OCI-LY1 (cell line): ENCODE data around the gene PMEPA1.

Experiments used
- H2AFZ ChIP-seq: fragments of 200-600 bp; sonication (generic), shearing (Covaris generic); 2 replicates; pipeline ENCODE4 v1.6.0; 2014; ENCODE audit warnings: antibody characterized with exemption, mild to moderate bottlenecking, low read length
- H3F3A ChIP-seq: fragments of 200-600 bp; sonication (generic), shearing (Covaris generic); 2 replicates; pipeline ENCODE4 v1.6.0; 2014; ENCODE audit warnings: mild to moderate bottlenecking, antibody characterized with exemption, low read length, moderate library complexity; ENCODE audit not compliant: insufficient read depth
- H3K27ac ChIP-seq: fragments of 200-600 bp; sonication (generic); 2 replicates; pipeline ENCODE4 v1.5.1; 2014; ENCODE audit warnings: low read length, mixed run types, mild to moderate bottlenecking, low read depth; ENCODE audit not compliant: poor library complexity, severe bottlenecking
- H3K27me3 ChIP-seq: fragments of 200-600 bp; sonication (generic); 2 replicates; pipeline ENCODE4 v1.6.0; 2014; ENCODE audit warnings: antibody characterized with exemption, mild to moderate bottlenecking, low read length, moderate library complexity; ENCODE audit not compliant: insufficient read depth
- H3K36me3 ChIP-seq: fragments of 200-600 bp; sonication (generic); 2 replicates; pipeline ENCODE4 v1.6.1; 2014; ENCODE audit warnings: mild to moderate bottlenecking, antibody characterized with exemption, low read length, moderate library complexity, mixed read lengths; ENCODE audit not compliant: insufficient read depth
- H3K4me1 ChIP-seq: fragments of 200-600 bp; sonication (generic); 2 replicates; pipeline ENCODE4 v1.5.1; 2014; ENCODE audit warnings: mild to moderate bottlenecking, low read length, moderate library complexity; ENCODE audit not compliant: insufficient read depth, severe bottlenecking
- H3K4me2 ChIP-seq: fragments of 200-600 bp; sonication (generic), shearing (Covaris generic); 2 replicates; pipeline ENCODE4 v1.6.1; 2014; ENCODE audit warnings: low read length
- H3K4me3 ChIP-seq: fragments of 200-600 bp; sonication (generic); 2 replicates; pipeline ENCODE4 v1.5.1; 2014; ENCODE audit warnings: low read length, low read depth, mild to moderate bottlenecking, mixed read lengths; ENCODE audit not compliant: poor library complexity, severe bottlenecking
- H3K79me2 ChIP-seq: fragments of 200-600 bp; shearing (Covaris generic); 2 replicates; pipeline ENCODE4 v1.6.1; 2016; ENCODE audit warnings: mixed run types, low read length, mixed read lengths; ENCODE audit not compliant: insufficient read depth
- H3K9ac ChIP-seq: fragments of 200-600 bp; sonication (generic), shearing (Covaris generic); 2 replicates; pipeline ENCODE4 v1.6.1; 2014; ENCODE audit warnings: mild to moderate bottlenecking, low read length, mixed read lengths
- H3K9me2 ChIP-seq: fragments of 200-600 bp; sonication (generic), shearing (Covaris generic); 2 replicates; pipeline ENCODE4 v1.6.1; 2014; ENCODE audit warnings: low read depth, mild to moderate bottlenecking, low read length, mixed read lengths
- H3K9me3 ChIP-seq: fragments of 200-600 bp; shearing (Covaris generic); 2 replicates; pipeline ENCODE4 v1.6.1; 2014; ENCODE audit warnings: low read length, mixed read lengths
- H4K20me1 ChIP-seq: fragments of 200-600 bp; sonication (generic), shearing (Covaris generic); 2 replicates; pipeline ENCODE4 v1.6.0; 2016; ENCODE audit warnings: mild to moderate bottlenecking, low read length; ENCODE audit not compliant: insufficient read depth
- EZH2 ChIP-seq: fragments of 200-600 bp; sonication (generic), shearing (Covaris generic); IDR thresholded peaks from 2 replicates; pipeline ENCODE4 v1.8.0; 2017; ENCODE audit warnings: borderline replicate concordance, mixed run types, mild to moderate bottlenecking, antibody characterized with exemption, low read length, moderate library complexity, mixed read lengths
- TF ChIP-seq, protein P1 (sequence below): fragments of 200-600 bp; sonication (generic), shearing (Covaris generic); IDR thresholded peaks from 2 replicates; pipeline ENCODE4 v1.5.1; 2017; ENCODE audit warnings: mild to moderate bottlenecking, antibody characterized with exemption, low read length, moderate library complexity, mixed read lengths

Gene PMEPA1

DNA sequence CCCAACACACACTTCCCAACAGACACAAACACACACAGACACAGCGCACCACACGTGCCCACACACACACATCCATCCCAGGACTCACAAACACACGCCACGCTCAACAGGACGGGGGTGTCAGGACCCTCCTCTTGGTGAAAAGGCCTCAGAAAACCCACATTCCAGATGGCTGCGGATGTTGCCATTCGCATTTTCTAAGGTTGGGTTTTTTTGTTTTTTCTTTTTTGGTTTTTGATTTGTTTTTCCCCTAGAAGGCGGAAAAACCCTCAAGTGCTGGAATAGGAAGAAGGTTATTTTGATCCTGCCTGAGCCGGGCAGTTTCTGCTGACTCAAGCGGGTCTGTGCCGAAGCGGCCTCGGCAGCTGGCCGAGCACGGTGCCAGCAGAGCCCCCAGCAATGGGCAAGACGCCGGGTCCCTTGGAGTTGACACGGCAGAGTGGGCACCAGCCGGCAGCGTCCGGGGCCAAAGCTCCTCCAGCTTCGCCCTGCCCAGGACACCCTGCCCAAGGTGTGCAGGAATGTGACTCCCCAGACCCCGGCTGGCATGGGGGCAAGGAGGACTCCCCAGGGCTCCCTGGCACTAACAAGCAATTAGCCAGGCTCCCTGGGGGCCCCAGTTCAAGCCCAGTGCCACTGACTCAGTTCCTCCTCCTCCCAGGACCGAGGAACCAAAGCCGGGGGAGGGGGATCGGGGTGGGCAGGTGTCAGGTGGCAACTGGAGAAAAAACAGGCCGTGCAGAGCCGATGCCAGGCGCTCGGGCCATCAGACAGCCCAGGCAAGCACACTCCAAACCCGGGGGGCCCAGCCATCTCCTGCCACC, 48.7 kb downstream of the PMEPA1 start:
- Histone ChIP-seq H3K27ac (no peak overlapping the region), H3K9me3 (no peaks in the 10 kb centered on the region), H3K27me3 (peaks cover 17% of the 10 kb centered on the region), H3K36me3 (no peaks in the 10 kb centered on the region), H3K4me3 (no peak overlapping the region), H3K9ac (no peak overlapping the region), H3F3A (no peaks in the 10 kb centered on the region), H3K4me1 (no peaks in the 10 kb centered on the region), H3K9me2 (no peaks in the 10 kb centered on the region), H2AFZ (no peak overlapping the region), H3K4me2 (no peak overlapping the region), H4K20me1 (no peaks in the 10 kb centered on the region), H3K79me2 (no peaks in the 10 kb centered on the region)
- TF ChIP-seq EZH2 = no peak
- TF ChIP-seq, protein P1, sequence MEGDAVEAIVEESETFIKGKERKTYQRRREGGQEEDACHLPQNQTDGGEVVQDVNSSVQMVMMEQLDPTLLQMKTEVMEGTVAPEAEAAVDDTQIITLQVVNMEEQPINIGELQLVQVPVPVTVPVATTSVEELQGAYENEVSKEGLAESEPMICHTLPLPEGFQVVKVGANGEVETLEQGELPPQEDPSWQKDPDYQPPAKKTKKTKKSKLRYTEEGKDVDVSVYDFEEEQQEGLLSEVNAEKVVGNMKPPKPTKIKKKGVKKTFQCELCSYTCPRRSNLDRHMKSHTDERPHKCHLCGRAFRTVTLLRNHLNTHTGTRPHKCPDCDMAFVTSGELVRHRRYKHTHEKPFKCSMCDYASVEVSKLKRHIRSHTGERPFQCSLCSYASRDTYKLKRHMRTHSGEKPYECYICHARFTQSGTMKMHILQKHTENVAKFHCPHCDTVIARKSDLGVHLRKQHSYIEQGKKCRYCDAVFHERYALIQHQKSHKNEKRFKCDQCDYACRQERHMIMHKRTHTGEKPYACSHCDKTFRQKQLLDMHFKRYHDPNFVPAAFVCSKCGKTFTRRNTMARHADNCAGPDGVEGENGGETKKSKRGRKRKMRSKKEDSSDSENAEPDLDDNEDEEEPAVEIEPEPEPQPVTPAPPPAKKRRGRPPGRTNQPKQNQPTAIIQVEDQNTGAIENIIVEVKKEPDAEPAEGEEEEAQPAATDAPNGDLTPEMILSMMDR = no peak

DNA sequence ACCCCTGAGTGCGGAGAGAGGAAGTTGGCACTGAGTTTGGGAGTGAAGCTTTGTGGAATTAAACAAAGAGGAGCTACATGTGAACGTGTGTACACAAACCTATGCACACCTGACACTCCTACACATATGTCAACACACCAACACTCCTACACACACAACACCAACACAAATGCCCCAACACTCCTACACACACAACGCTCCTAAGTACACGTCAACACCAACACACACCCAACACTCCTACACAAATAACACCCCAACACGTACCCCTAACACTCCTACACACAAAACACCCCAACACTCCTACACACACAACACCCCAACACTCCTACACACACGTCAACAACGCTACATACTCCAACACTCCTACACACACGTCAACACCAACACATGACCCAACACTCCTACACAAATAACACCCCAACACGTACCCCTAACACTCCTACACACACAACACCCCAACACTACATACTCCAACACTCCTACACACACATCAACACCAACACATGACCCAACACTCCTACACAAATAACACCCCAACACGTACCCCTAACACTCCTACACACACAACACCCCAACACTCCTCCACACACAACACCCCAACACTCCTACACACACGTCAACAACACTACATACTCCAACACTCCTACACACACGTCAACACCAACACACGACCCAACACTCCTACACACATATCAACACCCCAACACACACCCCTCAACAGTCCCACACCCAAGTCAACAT, 49.5 kb downstream of the PMEPA1 start:
- Histone ChIP-seq H3K9me3 (no peaks in the 10 kb centered on the region), H3K27me3 (peaks cover 20% of the 10 kb centered on the region), H3F3A (no peaks in the 10 kb centered on the region), H3K4me2 (no peak overlapping the region), H3K4me3 (no peak overlapping the region), H3K36me3 (no peaks in the 10 kb centered on the region), H3K27ac (no peak overlapping the region), H3K4me1 (no peaks in the 10 kb centered on the region), H3K79me2 (no peaks in the 10 kb centered on the region), H3K9me2 (no peaks in the 10 kb centered on the region), H2AFZ (no peak overlapping the region), H3K9ac (no peak overlapping the region), H4K20me1 (no peaks in the 10 kb centered on the region)
- no peak for TF ChIP-seq EZH2
- TF ChIP-seq, protein P1 = no peak

DNA sequence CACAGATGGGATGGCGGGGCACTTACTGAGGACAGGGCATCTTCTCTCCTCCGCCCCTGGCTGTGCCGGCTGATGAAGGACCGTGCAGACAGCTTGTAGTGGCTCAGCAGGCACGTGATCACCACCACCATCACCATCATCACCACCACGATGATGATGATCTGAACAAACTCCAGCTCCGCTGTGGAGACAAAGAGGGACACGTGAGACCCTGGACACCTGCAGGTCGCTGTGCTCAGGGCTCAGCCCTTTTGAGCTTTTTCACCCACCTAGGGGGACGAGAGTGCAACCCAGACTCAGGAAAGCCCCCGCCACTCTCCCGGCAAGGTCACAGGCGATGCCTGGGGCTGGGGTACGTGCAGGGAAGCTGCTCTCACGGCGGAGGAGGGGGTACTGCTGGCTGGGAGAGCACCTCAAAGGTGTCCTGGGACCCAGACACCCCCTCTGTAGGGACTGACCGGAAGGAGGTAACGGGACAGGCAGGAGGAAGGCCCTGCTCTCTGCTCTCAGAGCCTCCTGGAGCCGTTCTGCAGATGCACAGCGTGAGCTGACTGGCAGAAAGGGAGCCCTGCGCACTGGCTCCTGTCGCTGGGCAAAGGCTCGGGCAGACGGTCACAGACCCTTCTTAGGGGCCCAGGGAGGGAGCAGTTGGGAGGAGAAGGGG, 50.2 kb downstream of the PMEPA1 start:
- Histone ChIP-seq H3K9me2 (no peaks in the 10 kb centered on the region), H3K79me2 (no peaks in the 10 kb centered on the region), H3K9me3 (no peaks in the 10 kb centered on the region), H3K4me3 (no peak overlapping the region), H3K27ac (no peak overlapping the region), H3K36me3 (no peaks in the 10 kb centered on the region), H3K4me1 (no peaks in the 10 kb centered on the region), H3K27me3 (peaks cover 20% of the 10 kb centered on the region), H3K4me2 (no peak overlapping the region), H2AFZ (no peak overlapping the region), H3K9ac (no peak overlapping the region), H4K20me1 (no peaks in the 10 kb centered on the region), H3F3A (no peaks in the 10 kb centered on the region)
- TF ChIP-seq EZH2 = no peak
- TF ChIP-seq, protein P1 = no peak
